Testis (tissue), 3 donors: Measurements from ENCODE around the gene DDX23. TPM values are rescaled to one million over a fixed set of nuclear protein-coding genes. Genes with fewer than 3 reads are reported as not detected.
"Not testable (repeated sequence)": the region's sequence is repeated elsewhere in the genome, so short reads cannot be mapped to it uniquely, and the experiment has no call there.

ENCODE experiments used
- DNase-seq: peaks from one replicate; pipeline ENCODE4 v3.0.0-alpha.2; 2019
- H3K27ac ChIP-seq, 2 donors: fragments of 200-600 bp; sonication (generic); one replicate each; pipeline ENCODE4 v1.5.1; 2019
- H3K27me3 ChIP-seq: fragments of 200-600 bp; sonication (generic); one replicate; pipeline ENCODE4 v1.5.1; 2019
- H3K36me3 ChIP-seq: fragments of 200-600 bp; sonication (generic); one replicate; pipeline ENCODE4 v1.5.1; 2017; ENCODE audit warnings: low read depth; ENCODE audit errors: missing control alignments
- H3K4me1 ChIP-seq: fragments of 200-600 bp; sonication (generic); one replicate; pipeline ENCODE4 v1.5.1; 2019
- H3K4me3 ChIP-seq, 2 donors: fragments of 200-600 bp; sonication (generic); one replicate each; pipeline ENCODE4 v1.5.1; 2017 to 2019
- H3K9me3 ChIP-seq: fragments of 200-600 bp; sonication (generic); one replicate; pipeline ENCODE4 v1.5.1; 2017
- CTCF ChIP-seq, 3 experiments: fragments of 450-650 bp in 2 of 3; fragments of 200-600 bp in 1 of 3; sonication (generic) in 1 of 3; IDR thresholded peaks; one replicate each; pipeline ENCODE4 v1.5.1; 2016 to 2019; ENCODE audit warnings: antibody characterized with exemption in 3 of 3, mild to moderate bottlenecking in 2 of 3, moderate library complexity in 1 of 3
- POLR2A ChIP-seq: fragments of 450-650 bp; IDR thresholded peaks from one replicate; pipeline ENCODE4 v1.6.1; 2017; ENCODE audit warnings: antibody characterized with exemption, mild to moderate bottlenecking, moderate library complexity
- WGBS, 2 donors: methylation state at CpG; one replicate each; pipeline ENCODE4 v1.1.5; 2018; 5-methylcytosine and 5-hydroxymethylcytosine counted together
- intact Hi-C: fragments of 100-400 bp; cut with DNase I; formaldehyde crosslinking; loops from one replicate; pipeline ENCODE4 v1.15.1; 2023; ENCODE audit warnings: low total_unique reads
- polyA plus RNA-seq: library from polyadenylated mRNA; stranded (reverse); fragments of 350-450 nt; fragmentation: Illumina TruSeq; extraction: RNeasy Lipid Tissue Mini Kit (QIAGEN cat#74804); gene quantifications from one replicate; pipeline ENCODE4 v1.2.3, GENCODE V29; 2014; ENCODE audit warnings: low read depth, low replicate concordance; ENCODE audit not compliant: insufficient read depth
- total RNA-seq, 2 donors: library from RNA; depleted of rRNA; stranded (reverse); fragments of >200 nt; gene quantifications; one replicate each; pipeline ENCODE4 v1.2.3, GENCODE V29; 2016

The DDX23 gene
- total and polyA plus RNA-seq, 3 donors from 2014 or later = 69.4 to 96.1 (median 85.0) TPM

- H3K27me3 ChIP-seq = no peaks in the 10 kb centered on the region
- no peaks in the 10 kb centered on the region for H3K36me3 ChIP-seq
- peak overlapping the region; percentile 22 to 80 for H3K4me3 ChIP-seq
- WGBS, 2 donors = 0 to 1% methylated on average over 11 of the region's 11 CpGs
- H3K9me3 ChIP-seq = no peaks in the 10 kb centered on the region
- peaks cover 18% of the 10 kb centered on the region for H3K4me1 ChIP-seq
- peak overlapping the region in 1 of 2 donors; percentile 37 for H3K27ac ChIP-seq
- no peak for TF ChIP-seq POLR2A
- TF ChIP-seq CTCF (IDR thresholded peaks at IDR 0.05) = peak; percentile 91 to 98 (median 95)
- intact Hi-C loops = no loop called here
- DNase-seq = peak; percentile 96
These were observed 1.0 kb upstream of the DDX23 start for GRCh38 chr12:48852734-48853688.

- H3K36me3 ChIP-seq, H3K27me3 ChIP-seq, H3K9me3 ChIP-seq, H3K4me3 ChIP-seq, H3K4me1 ChIP-seq, DNase-seq, intact Hi-C loops, H3K27ac ChIP-seq: not testable (repeated sequence)
- 93% methylated on average over 15 of the region's 29 CpGs; no CpG with 5 or more reads in 1 of the 2 donors for WGBS, 2 donors
These were observed 9.9 kb downstream of the DDX23 start for GRCh38 chr12:48842021-48842420.

GRCh38 chr12:48838048-48838447 is 13.9 kb downstream of the DDX23 start:
- WGBS, 2 donors = 83 to 96% methylated on average over 4 of the region's 4 CpGs
- DNase-seq = no peak
- Histone ChIP-seq H3K9me3 (no peaks in the 10 kb centered on the region), H3K4me1 (no peaks in the 10 kb centered on the region), H3K4me3 (no peak overlapping the region), H3K27me3 (no peaks in the 10 kb centered on the region), H3K36me3 (no peaks in the 10 kb centered on the region), H3K27ac (no peak overlapping the region)
- intact Hi-C loops = no loop called here
- no peak for TF ChIP-seq POLR2A
- TF ChIP-seq CTCF (IDR thresholded peaks at IDR 0.05) = no peak

GRCh38 chr12:48832321-48833060 is 19.5 kb downstream of the DDX23 start:
- Histone ChIP-seq H3K27ac (no peak overlapping the region), H3K36me3 (no peaks in the 10 kb centered on the region), H3K4me1 (no peaks in the 10 kb centered on the region), H3K4me3 (no peak overlapping the region), H3K27me3 (no peaks in the 10 kb centered on the region), H3K9me3 (no peaks in the 10 kb centered on the region)
- intact Hi-C loops = no loop called here
- no peak for DNase-seq
- no peak for TF ChIP-seq POLR2A
- TF ChIP-seq CTCF (IDR thresholded peaks at IDR 0.05) = no peak
- 83 to 89% methylated on average over 10 to 12 of the region's 12 CpGs for WGBS, 2 donors

GRCh38 chr12:48831257-48831656 is 20.7 kb downstream of the DDX23 start:
- intact Hi-C loops = no loop called here
- Histone ChIP-seq H3K4me3 (no peak overlapping the region), H3K27ac (no peak overlapping the region), H3K27me3 (no peaks in the 10 kb centered on the region), H3K4me1 (peaks cover 3% of the 10 kb centered on the region), H3K9me3 (no peaks in the 10 kb centered on the region), H3K36me3 (no peaks in the 10 kb centered on the region)
- TF ChIP-seq POLR2A (no peak), CTCF (IDR thresholded peaks at IDR 0.05) (no peak)
- 86% methylated on average over 6 of the region's 6 CpGs for WGBS, 2 donors
- no peak for DNase-seq
